Endodermal cell (in vitro differentiated cells): ENCODE measurements around the gene EGFLAM. TPM values are rescaled to one million over a fixed set of nuclear protein-coding genes. Genes with fewer than 3 reads are reported as not detected.
A peak's percentile ranks its signal among the peaks of the same experiment; 100 is the strongest.

ENCODE experiments used
- DNase-seq: peaks from one replicate; pipeline ENCODE4 v3.0.0-alpha.2; 2017
- H3K27ac ChIP-seq: 2 replicates; pipeline ENCODE4 v1.5.1; 2013; ENCODE audit warnings: mild to moderate bottlenecking, low read depth, low read length, moderate library complexity
- H3K27me3 ChIP-seq: 2 replicates; pipeline ENCODE4 v1.6.1; 2013; ENCODE audit warnings: mild to moderate bottlenecking, low read length, moderate library complexity; ENCODE audit not compliant: insufficient read depth, control insufficient read depth, poor library complexity, severe bottlenecking
- H3K36me3 ChIP-seq: 2 replicates; pipeline ENCODE4 v1.7.0; 2013; ENCODE audit warnings: mild to moderate bottlenecking, low read length, moderate library complexity; ENCODE audit not compliant: control insufficient read depth, insufficient read depth
- H3K4me1 ChIP-seq: one replicate; pipeline ENCODE4 v1.7.0; 2013; ENCODE audit warnings: low read length; ENCODE audit not compliant: control insufficient read depth, insufficient read depth
- H3K4me3 ChIP-seq: 2 replicates; pipeline ENCODE4 v1.5.1; 2013; ENCODE audit warnings: mild to moderate bottlenecking, low read length, moderate library complexity
- H3K9ac ChIP-seq: 2 replicates; pipeline ENCODE4 v1.6.1; 2013; ENCODE audit warnings: mild to moderate bottlenecking, low read length, moderate library complexity; ENCODE audit not compliant: poor library complexity, severe bottlenecking; ENCODE audit errors: extremely low read depth
- H3K9me3 ChIP-seq: 2 replicates; pipeline ENCODE4 v1.6.1; 2013; ENCODE audit warnings: mild to moderate bottlenecking, low read length, moderate library complexity; ENCODE audit not compliant: control insufficient read depth
- H3K27ac Mint-ChIP-seq: 2 replicates; pipeline ENCODE4 v1.8.0; 2020; ENCODE audit warnings: mixed read lengths
- H3K27me3 Mint-ChIP-seq: 2 replicates; pipeline ENCODE4 v1.8.0; 2021; ENCODE audit warnings: mild to moderate bottlenecking, mixed read lengths; ENCODE audit not compliant: insufficient read depth
- H3K36me3 Mint-ChIP-seq: 2 replicates; pipeline ENCODE4 v1.8.0; 2020; ENCODE audit warnings: low read depth, mixed read lengths
- H3K4me1 Mint-ChIP-seq: 2 replicates; pipeline ENCODE4 v1.8.0; 2020; ENCODE audit warnings: mixed read lengths
- H3K4me3 Mint-ChIP-seq: 2 replicates; pipeline ENCODE4 v1.8.0; 2020; ENCODE audit warnings: mild to moderate bottlenecking, moderate library complexity, mixed read lengths
- H3K9me3 Mint-ChIP-seq: 2 replicates; pipeline ENCODE4 v1.8.0; 2020; ENCODE audit warnings: mild to moderate bottlenecking, mixed read lengths
- WGBS, 2 experiments: methylation state at CpG; one replicate each; pipeline versions ENCODE4 v1.1.5 to v1.1.7; 2013; ENCODE audit warnings: missing lambda C conversion rate in 2 of 2, mixed read lengths in 1 of 2; ENCODE audit not compliant: insufficient coverage in 1 of 2, insufficient read length in 1 of 2; 5-methylcytosine and 5-hydroxymethylcytosine counted together
- total RNA-seq, 2 donors: library from RNA; stranded (reverse); fragmentation: NEBNext Ultra II Directional in 1 of 2; extraction: Animal tissue kit (Norgen Biotek cat#: 25700) in 1 of 2; gene quantifications; 2 replicates in 1 of 2; 3 replicates in 1 of 2; pipeline ENCODE4 v1.2.1, GENCODE V29; 2021
- TF ChIP-seq, protein P1 (sequence below): fragments of 200-600 bp; sonication (generic); conservative IDR thresholded peaks from 2 replicates; pipeline ENCODE4 v1.5.0; 2021; ENCODE audit warnings: antibody characterized with exemption, mild to moderate bottlenecking

EGFLAM gene
- total RNA-seq, 2 donors from 2014 or later: 4.4 to 8.8 TPM

GRCh38 chr5:38384396-38384795, 126.0 kb downstream of the EGFLAM start:
- 79 to 92% methylated on average over 3 of the region's 3 CpGs for WGBS, 2 experiments
- DNase-seq: peak; percentile 50
- H3K27me3 ChIP-seq: no peaks in the 10 kb centered on the region
- Mint-ChIP-seq H3K9me3 (no peaks in the 10 kb centered on the region), H3K27me3 (no peaks in the 10 kb centered on the region), H3K27ac (no peak overlapping the region), H3K36me3 (no peaks in the 10 kb centered on the region), H3K4me3 (no peak overlapping the region), H3K4me1 (peaks cover 34% of the 10 kb centered on the region)
- no peaks in the 10 kb centered on the region for H3K9me3 ChIP-seq
- no peaks in the 10 kb centered on the region for H3K36me3 ChIP-seq
- peaks cover 18% of the 10 kb centered on the region for H3K4me1 ChIP-seq
- no peak overlapping the region for H3K9ac ChIP-seq
- TF ChIP-seq, protein P1, sequence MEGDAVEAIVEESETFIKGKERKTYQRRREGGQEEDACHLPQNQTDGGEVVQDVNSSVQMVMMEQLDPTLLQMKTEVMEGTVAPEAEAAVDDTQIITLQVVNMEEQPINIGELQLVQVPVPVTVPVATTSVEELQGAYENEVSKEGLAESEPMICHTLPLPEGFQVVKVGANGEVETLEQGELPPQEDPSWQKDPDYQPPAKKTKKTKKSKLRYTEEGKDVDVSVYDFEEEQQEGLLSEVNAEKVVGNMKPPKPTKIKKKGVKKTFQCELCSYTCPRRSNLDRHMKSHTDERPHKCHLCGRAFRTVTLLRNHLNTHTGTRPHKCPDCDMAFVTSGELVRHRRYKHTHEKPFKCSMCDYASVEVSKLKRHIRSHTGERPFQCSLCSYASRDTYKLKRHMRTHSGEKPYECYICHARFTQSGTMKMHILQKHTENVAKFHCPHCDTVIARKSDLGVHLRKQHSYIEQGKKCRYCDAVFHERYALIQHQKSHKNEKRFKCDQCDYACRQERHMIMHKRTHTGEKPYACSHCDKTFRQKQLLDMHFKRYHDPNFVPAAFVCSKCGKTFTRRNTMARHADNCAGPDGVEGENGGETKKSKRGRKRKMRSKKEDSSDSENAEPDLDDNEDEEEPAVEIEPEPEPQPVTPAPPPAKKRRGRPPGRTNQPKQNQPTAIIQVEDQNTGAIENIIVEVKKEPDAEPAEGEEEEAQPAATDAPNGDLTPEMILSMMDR: no peak
- H3K27ac ChIP-seq: no peak overlapping the region
- H3K4me3 ChIP-seq: no peak overlapping the region

GRCh38 chr5:38387161-38387560, 128.8 kb downstream of the EGFLAM start:
- H3K4me3 Mint-ChIP-seq: no peak overlapping the region
- no peak overlapping the region for H3K27ac Mint-ChIP-seq
- Histone ChIP-seq H3K4me3 (no peak overlapping the region), H3K27ac (no peak overlapping the region), H3K9me3 (no peaks in the 10 kb centered on the region), H3K9ac (no peak overlapping the region), H3K27me3 (no peaks in the 10 kb centered on the region), H3K4me1 (no peaks in the 10 kb centered on the region), H3K36me3 (no peaks in the 10 kb centered on the region)
- WGBS, 2 experiments: 85 to 93% methylated on average over 2 of the region's 2 CpGs
- no peak for DNase-seq
- TF ChIP-seq, protein P1: no peak
- no peaks in the 10 kb centered on the region for H3K27me3 Mint-ChIP-seq
- peaks cover 3% of the 10 kb centered on the region for H3K36me3 Mint-ChIP-seq
- peaks cover 13% of the 10 kb centered on the region for H3K4me1 Mint-ChIP-seq
- no peaks in the 10 kb centered on the region for H3K9me3 Mint-ChIP-seq

GRCh38 chr5:38393636-38394035, 135.3 kb downstream of the EGFLAM start:
- H3K27me3 Mint-ChIP-seq: no peaks in the 10 kb centered on the region
- no peak overlapping the region for H3K27ac ChIP-seq
- H3K9ac ChIP-seq: no peak overlapping the region
- no peak for DNase-seq
- no peaks in the 10 kb centered on the region for H3K4me1 ChIP-seq
- no peaks in the 10 kb centered on the region for H3K9me3 Mint-ChIP-seq
- no peaks in the 10 kb centered on the region for H3K27me3 ChIP-seq
- H3K36me3 Mint-ChIP-seq: peaks cover 11% of the 10 kb centered on the region
- H3K4me3 Mint-ChIP-seq: no peak overlapping the region
- H3K4me1 Mint-ChIP-seq: peaks cover 7% of the 10 kb centered on the region
- no peaks in the 10 kb centered on the region for H3K36me3 ChIP-seq
- no peak overlapping the region for H3K27ac Mint-ChIP-seq
- H3K4me3 ChIP-seq: no peak overlapping the region
- TF ChIP-seq, protein P1: no peak
- H3K9me3 ChIP-seq: no peaks in the 10 kb centered on the region
- 97 to 98% methylated on average over 10 to 15 of the region's 15 CpGs for WGBS, 2 experiments
